Inferior parietal cortex (tissue), 1 donor: ENCODE data around the gene SLC19A2.

ENCODE experiments used
- DNase-seq: peaks from one replicate; pipeline ENCODE4 v3.0.0-alpha.2; 2016; ENCODE audit errors: extremely low spot score

The SLC19A2 gene

DNA sequence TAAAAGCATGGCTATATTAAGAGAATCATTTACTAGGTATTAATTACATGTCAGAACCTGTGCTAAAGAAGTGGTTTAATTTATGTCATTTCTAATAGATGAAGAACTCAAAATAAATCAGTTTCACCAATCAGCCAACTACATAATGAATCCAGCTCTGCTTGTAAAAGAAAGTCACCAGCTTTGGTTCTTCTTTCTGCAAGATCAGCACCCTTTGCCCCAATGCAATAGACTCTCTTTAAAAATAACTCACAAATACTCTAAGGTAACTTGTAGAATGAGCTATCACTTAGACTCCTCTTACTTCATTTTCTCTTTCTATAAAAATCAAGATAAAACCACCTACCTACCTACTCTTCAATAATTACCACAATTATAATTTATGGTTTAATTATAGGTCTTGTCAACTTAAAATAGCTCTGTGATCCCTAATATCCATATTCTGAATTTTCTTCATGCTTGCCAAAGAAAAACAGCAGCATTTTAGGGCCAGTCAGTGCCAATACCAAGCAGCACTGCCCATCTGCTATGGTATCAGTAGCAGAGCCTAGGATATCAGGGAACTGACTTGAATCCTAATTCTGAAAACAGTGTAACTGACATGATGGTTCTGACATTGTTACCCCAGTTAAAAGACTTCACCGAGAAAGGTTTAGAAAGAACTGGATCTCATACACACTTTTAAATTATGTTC, 11.3 kb downstream of the SLC19A2 start:
- no peak for DNase-seq

DNA sequence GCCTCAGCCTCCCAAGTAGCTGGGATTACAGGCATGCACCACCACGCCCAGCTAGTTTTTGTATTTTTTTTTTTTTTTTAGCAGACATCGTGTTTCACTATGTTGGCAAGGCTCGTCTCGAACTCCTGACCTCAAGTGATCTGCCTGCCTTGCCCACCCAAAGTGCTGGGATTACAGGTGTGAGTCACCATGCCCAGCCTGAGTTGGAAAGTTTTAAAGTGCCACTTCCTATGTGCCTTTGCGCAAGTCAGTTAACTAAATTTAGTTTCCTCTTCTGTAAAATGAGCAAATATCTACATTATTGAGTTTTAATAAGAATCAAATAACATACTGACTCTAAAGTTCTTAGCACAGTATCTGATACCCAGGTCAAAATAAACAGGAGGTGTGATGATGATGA, 12.4 kb downstream of the SLC19A2 start:
- DNase-seq, result no peak

DNA sequence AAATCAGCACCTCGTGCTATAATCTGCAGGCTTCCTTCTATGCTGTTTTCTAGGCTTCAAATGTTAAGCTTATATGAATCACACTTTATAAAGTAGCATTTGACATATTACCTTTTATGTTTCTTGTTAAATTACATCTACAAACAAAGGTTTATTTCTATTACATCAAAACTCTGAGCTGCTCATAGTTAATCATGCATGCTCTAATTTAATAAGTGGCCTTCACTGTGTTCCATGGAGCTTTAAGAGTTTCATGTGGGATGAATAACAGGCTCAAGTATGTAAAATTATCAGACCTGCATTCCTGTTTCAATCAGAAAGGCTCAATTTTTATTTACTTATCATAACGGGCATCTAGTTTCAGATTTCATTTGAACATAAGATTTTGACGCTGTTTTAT, 13.0 kb downstream of the SLC19A2 start:
- DNase-seq, result no peak

DNA sequence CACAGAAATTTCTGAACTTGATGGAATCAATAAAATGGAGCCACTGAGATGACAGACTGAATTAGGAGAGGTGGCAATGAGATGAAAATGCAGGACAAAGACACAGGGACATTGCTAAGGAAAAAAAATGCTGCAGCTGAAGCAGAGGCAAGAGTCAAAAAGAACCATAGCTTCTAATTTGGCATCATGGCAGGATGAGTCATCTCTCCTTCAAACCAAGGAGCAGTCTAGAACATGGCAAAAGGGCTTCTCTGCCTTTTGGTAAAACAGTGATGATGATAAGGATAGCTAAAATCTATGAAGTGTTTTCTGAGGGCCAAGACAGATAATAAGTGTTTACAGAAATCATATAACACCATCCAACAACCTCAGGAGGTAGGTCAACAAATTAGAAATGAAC, 16.8 kb downstream of the SLC19A2 start:
- no peak for DNase-seq

DNA sequence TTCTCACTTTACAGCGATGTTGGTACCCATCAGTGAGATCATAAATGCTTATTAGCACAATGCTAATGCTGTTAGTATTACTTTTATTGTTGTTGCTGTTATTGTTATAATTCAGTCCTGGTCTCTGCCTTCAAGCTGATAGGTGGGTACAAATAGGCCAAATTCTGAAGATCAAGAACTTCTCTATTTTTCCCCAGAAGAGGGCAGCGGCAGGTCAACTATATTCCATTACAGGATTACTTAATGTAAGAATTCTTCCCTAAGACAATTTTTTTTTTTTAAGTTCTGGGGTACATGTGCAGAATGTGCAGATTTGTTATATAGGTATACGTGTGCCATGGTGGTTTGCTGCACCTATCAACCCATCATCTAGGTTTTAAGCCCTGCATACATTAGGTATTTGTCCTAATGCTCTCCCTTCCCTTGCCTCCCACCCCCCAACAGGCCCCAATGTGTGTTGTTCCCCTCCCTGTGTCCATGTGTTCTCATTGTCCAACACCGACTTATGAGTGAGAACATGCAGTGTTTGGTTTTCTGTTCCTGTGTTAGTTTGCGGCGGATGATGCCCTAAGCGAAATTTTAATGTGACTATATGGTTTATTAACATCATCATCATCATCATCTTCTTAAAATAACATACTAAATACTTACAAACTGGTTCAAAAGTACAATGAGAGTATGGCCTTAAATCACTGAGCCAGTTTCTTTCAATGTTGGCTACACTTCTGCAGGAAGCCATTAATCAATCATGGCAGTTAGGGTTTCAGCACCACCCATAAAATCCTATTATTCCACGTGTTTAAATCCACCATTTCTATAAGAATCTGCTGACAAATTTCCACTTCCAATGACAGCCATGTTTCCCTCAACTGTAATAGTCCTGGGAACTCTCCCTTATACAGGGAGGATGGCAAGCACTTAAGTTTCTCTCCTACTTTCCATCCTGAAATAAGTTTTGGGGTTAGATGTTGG, 19.2 kb downstream of the SLC19A2 start:
- DNase-seq, result peak; percentile 38

DNA sequence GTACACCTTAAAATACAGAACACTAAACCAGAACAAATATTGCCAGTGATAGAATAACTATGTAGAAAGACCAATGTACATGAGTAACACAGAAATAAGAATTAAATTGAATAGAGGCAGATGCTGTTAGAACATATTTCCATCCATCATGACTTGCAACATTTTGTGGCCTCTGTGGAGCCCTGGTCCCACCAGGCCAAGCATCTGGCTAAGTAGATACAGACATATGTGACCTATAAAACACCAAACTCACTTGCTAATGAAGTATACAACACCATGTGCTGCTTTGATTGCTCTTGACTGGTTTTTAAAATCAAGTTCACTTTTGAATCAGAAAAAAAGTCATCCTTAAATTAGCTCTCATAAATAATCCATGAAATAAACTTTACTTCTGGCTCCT, 20.5 kb downstream of the SLC19A2 start:
- no peak for DNase-seq

DNA sequence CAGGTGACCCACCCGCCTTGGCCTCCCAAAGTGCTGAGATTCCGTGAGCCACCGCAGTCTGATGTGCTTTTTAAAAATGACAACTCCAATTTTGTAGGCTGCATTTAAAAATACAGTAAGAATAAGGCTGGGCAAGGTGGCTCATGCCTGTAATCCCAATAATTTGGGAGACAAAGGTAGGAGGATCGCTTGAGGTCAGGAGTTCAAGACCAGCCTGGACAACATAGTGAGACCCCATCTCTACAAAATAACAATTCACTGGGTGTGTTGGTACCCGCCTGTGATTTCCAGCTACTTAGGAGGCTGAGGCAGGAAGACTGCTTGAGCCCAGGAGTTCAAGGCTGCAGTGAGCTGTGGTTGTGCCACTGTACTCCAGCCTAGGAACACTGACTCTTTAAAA, 23.4 kb downstream of the SLC19A2 start:
- DNase-seq, result no peak

DNA sequence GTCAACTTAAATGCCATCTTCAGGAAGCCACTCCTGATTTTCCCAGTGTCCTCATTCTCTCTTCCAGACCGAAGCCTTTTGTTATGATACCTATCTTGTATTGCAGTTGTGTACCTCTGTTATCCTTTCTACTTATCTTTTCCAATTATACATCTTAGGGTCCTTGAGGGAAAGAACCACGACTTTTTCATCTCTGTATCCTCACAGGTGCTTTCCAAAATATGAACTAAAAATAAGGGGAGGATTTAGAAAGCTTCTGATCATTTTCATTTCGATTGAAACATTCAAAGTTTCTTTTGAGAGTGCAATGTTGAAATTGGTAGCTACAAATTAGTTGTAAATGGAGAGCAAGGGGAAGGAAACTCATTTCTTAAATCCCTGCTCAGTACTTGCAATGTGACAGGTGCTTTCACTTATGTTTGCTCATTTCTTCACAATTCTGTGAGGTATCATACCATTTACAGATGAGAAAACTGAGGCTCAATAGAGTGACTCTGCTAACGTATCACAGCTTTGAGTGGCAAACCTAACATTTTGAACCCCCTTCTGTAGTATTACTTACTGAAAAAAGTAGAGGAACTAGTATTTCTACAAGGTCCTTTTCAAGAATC, 24.2 kb downstream of the SLC19A2 start:
- no peak for DNase-seq

DNA sequence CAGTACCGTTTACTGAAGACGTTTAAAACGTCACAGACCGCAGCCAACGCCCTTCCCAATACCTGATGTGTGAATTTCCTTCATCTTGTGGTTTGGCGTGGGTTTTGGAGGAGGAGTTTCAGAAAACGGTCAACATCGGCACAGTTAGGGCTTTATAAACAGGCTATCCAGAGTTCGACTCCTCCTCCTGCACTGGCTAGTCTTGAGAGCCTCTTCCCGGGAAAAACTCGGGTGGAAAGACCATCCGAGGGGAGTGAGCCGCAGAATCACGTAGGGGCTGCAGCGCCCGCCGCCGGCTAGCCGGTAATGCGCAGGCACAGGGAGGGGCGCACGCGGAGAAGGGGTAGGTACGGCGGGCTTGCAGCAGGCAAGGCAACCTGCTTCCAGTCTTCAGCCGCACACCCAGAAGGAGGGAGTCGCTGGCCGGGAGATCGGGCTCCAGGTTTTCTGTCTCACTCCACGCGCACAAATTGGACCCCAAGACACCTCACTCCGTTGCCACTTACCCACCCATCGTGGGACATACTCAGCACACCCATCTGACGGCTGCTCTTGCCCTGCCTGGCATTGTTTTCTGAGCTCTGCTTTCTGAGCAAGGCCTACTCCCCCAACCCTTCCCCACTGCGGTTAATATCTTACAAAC, 25.4 kb downstream of the SLC19A2 start:
- no peak for DNase-seq

DNA sequence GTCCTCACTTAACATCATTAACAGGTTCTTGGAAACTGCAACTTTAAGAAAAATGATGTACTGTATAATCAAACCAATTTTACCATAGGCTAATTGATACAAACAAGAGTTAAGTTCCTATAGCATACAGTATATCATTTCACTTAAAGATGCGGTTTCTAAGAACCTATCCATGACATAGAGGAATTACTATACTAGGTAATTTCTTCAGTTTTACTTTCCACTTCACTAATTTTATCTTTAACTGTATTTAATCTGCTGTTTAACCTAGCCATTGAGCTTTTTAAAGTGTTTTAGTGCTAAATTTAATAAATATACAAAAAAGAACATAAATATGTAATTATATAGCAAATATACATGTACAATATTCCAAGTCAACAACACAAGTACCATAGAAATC, 28.3 kb downstream of the SLC19A2 start:
- DNase-seq, result no peak

DNA sequence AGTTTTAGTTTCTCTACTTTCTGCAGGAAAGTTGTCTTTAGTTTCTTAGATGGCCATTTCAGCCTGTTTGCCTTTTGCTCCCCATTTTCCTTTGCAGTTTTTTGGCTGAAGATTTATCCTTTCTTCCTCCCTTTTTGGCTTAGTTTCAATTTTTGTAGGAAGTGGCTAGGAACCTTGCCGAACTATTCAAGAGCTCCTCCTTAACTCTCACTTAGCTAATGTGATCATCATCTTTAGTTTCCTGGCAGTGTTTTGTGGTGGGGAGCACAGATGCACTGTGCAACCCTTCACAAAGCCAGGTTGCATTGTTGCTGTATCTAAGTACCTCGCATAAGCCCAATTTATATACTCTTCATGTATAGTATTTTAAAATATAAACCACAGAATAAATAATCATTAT, 29.7 kb downstream of the SLC19A2 start:
- no peak for DNase-seq

DNA sequence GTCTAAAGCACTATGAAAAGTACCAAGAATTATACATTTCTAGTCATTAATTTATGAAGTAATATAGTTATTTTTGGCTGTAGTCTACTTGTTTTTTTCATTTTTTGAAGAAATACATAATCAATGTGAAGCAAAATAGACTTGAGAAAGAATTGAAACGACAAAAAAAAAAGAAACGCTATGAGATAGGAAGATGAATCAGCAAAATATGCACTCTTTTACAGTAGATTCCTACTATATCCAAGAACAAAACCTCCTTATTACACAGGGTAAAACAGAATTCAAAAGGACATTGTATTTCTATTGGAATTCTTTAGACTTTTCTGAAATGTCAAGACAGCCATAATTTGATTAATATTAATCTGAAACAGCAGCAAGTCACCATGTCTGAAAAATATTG, 32.8 kb downstream of the SLC19A2 start:
- no peak for DNase-seq

DNA sequence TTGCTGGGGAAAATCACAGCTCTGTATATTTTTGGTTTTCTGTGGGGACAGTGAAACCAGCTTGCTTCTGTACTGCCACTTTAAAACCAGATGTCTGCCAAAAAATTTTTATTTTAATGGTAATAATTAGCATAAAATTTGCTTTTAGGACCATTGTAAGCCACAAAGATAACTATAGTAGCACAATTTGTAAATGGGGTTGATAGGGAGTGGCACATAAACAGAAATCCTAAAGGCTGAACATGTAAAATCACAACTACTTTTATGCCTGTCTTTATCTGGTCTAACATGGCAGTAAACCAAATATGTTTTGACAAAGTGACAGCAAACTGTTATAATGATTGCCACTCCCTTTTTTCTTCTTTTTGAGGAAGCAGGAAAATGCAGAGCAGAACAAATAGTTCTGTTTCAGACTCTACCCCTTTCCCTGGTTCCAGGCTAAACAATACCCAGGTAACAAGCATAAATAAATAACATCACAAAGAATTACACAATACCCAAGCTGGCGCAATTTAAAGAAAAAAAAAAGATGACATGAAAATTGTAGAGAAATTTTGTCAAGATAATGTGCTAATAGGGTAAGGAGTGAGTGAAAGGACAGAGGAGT, 34.4 kb downstream of the SLC19A2 start:
- no peak for DNase-seq

DNA sequence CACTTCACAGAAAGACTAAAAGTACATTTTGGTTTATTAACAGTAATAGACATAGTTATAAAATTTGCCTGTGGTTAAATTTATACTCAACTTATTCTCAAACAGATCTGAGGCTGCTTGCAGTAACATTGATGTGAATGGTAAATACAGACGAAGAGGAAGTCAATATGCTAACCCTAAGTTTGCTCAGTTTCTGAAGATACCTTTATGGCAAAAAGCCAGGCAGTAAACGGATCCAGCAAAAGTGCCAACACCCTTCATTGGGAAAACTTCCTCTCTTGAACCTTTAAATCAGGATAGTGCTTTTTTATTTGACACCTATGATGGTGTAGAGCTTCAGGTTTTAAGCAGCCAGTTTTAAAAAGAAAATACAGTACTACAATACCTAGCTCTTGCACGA, 41.8 kb downstream of the SLC19A2 start:
- DNase-seq, result no peak

DNA sequence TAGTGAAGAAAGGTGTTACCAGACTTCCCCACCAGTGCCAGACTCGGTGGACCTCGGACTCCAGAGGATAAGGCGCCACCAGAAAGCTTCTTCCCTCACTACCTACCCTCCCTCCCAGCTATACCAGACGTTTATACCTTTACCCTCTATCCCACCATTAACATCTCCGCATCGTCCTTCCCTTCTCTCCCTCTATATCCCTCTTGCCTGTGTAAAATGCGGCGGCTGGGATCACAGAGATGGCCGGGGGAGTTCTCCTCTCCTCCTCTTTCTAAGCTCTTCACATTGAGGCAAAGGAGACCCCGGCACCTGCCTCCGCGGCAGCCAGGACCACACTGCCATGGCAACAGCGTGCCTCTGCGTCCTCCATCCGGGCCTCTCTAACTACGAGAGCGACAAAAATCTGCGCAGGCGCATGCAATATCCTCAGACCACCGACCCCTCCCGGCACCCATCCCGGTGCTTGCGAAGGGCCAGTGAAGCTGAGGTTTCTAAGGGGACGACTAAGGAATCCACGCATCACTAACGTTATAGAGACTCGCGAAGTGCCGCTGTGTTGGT, 58.6 kb downstream of the SLC19A2 start, which contains the start of gene CCDC181:
TSS of gene CCDC181 (minus strand) at position 394 of the 561 bp plus-strand sequence. CDS start 2,547 bp downstream, outside the sequence.
- peak; percentile 85 for DNase-seq

DNA sequence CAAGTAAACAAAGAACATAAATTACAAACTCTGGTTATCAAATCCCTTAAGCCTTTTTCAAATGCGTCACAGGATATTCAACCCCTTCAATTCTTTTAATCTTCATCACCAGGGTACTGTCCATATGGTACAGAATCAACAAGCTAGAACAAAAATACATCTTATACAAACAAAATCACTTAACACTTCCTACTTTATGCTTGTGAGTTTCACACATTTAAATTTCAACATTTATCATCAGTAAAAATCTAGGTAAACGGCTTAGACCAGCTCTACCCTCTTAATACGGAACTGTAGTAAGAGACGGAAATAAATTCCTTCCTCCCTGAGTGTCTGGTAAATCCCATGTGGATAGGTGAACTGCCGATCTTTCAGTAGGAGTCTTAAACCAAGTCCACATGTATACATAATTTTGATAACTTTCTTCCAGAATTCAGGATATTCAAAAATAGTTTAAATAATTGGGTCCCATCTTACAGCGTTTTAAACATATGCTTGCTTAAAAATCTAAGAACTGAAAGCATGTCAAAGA, 59.5 kb downstream of the SLC19A2 start:
- DNase-seq, result peak; percentile 32

DNA sequence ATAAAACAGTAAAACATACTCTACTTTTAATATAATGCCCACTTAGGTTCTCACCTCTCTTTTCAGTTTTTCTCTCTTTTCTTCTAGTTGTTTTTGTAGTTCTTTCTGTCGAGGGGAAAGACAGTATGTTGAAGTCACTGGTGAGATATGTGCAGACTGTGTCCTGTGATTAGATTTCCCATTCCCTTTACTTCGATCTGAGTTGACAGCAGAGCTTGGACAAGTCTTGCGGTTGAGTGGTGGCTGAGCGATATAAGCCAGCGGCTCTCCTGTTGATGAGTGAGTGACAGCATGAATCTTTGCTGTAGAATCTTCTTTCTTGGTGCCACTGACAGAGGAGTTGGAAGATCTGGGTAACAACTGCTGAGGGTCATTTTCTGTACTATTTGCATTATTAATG, 64.4 kb downstream of the SLC19A2 start:
- DNase-seq, result no peak

DNA sequence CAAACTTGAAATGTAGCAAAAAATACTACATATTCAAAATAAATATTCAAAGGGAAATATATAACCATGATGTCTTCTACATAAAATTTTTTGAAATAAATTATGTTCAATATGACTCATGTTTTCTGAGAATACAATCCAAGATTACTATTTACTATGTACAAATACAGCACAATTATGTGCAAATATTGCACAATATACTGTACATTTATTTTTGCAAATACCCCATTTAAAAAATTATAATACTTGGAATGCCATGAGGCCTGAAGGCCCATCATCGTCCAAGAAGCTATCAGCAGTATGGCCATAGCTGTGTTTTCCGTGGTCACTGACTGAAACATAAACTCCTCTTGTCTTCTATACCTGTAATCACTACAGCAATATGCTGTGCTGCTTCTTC, 70.8 kb downstream of the SLC19A2 start:
- DNase-seq, result no peak
